Astrocyte (in vitro differentiated cells and primary cell): ENCODE data around the gene ELK4. TPM values are rescaled to one million over a fixed set of nuclear protein-coding genes. Genes with fewer than 3 reads are reported as not detected.

Source experiments
- DNase-seq: peaks from one replicate; pipeline ENCODE4 v3.0.0-alpha.2; 2010; ENCODE audit warnings: low read depth
- FAIRE-seq: peaks from 2 replicates; lab custom pipeline; 2011; peaks lifted over from hg19 to GRCh38; lab: Jason Lieb, UNC
- H2AFZ ChIP-seq: 2 replicates; pipeline ENCODE4 v1.6.0; 2012; ENCODE audit warnings: low read depth, low read length, inconsistent platforms
- H3K27ac ChIP-seq: 2 replicates; pipeline ENCODE4 v1.5.1; 2011; ENCODE audit warnings: low read depth, low read length, inconsistent platforms
- H3K27me3 ChIP-seq: 2 replicates; pipeline ENCODE4 v1.6.0; 2011; ENCODE audit warnings: low read length, inconsistent platforms; ENCODE audit not compliant: insufficient read depth
- H3K36me3 ChIP-seq: 2 replicates; pipeline ENCODE4 v1.5.1; 2011; ENCODE audit warnings: low read length, inconsistent platforms; ENCODE audit not compliant: insufficient read depth
- H3K4me1 ChIP-seq: 2 replicates; pipeline ENCODE4 v1.5.1; 2011; ENCODE audit warnings: low read length, inconsistent platforms; ENCODE audit not compliant: insufficient read depth
- H3K4me2 ChIP-seq: 2 replicates; pipeline ENCODE4 v1.6.0; 2012; ENCODE audit warnings: low read length, inconsistent platforms
- H3K4me3 ChIP-seq: 2 replicates; pipeline ENCODE4 v1.5.1; 2011; ENCODE audit warnings: low read depth, mild to moderate bottlenecking, low read length, inconsistent platforms; ENCODE audit not compliant: insufficient read depth
- H3K79me2 ChIP-seq: 2 replicates; pipeline ENCODE4 v1.6.0; 2012; ENCODE audit warnings: mild to moderate bottlenecking, low read length, inconsistent platforms; ENCODE audit not compliant: insufficient read depth
- H3K9ac ChIP-seq: 2 replicates; pipeline ENCODE4 v1.6.0; 2012; ENCODE audit warnings: mild to moderate bottlenecking, low read length, inconsistent platforms
- H3K9me3 ChIP-seq: 2 replicates; pipeline ENCODE4 v1.5.1; 2012; ENCODE audit warnings: low read depth, mild to moderate bottlenecking, low read length, inconsistent platforms; ENCODE audit not compliant: insufficient read depth
- H4K20me1 ChIP-seq: 2 replicates; pipeline ENCODE4 v1.6.0; 2012; ENCODE audit warnings: low read length, inconsistent platforms; ENCODE audit not compliant: insufficient read depth
- H3K27ac Mint-ChIP-seq: one replicate; pipeline ENCODE4 v1.8.0; 2021; ENCODE audit warnings: mild to moderate bottlenecking, mixed read lengths; ENCODE audit not compliant: unreplicated experiment
- H3K27me3 Mint-ChIP-seq: one replicate; pipeline ENCODE4 v1.8.0; 2021; ENCODE audit warnings: low read depth, mixed read lengths; ENCODE audit not compliant: unreplicated experiment
- H3K36me3 Mint-ChIP-seq: one replicate; pipeline ENCODE4 v1.8.0; 2021; ENCODE audit warnings: low read depth, mixed read lengths; ENCODE audit not compliant: unreplicated experiment
- H3K4me1 Mint-ChIP-seq: one replicate; pipeline ENCODE4 v1.8.0; 2021; ENCODE audit warnings: low read depth, mixed read lengths; ENCODE audit not compliant: unreplicated experiment
- H3K4me3 Mint-ChIP-seq: one replicate; pipeline ENCODE4 v1.8.0; 2021; ENCODE audit warnings: mild to moderate bottlenecking, moderate library complexity, mixed read lengths; ENCODE audit not compliant: unreplicated experiment
- H3K9me3 Mint-ChIP-seq: one replicate; pipeline ENCODE4 v1.8.0; 2021; ENCODE audit warnings: mild to moderate bottlenecking, mixed read lengths; ENCODE audit not compliant: unreplicated experiment
- EZH2 ChIP-seq: IDR thresholded peaks from 2 replicates; pipeline ENCODE4 v1.6.1; 2012; ENCODE audit warnings: mild to moderate bottlenecking, low read length, inconsistent platforms; ENCODE audit not compliant: insufficient read depth
- total RNA-seq: library from RNA; stranded (reverse); gene quantifications from 2 replicates; pipeline ENCODE4 v1.2.1, GENCODE V29; 2021
- TF ChIP-seq, protein P1 (sequence below): IDR thresholded peaks from 2 replicates; pipeline ENCODE4 v1.5.1; 2011; ENCODE audit warnings: low read depth, mild to moderate bottlenecking, inconsistent platforms, low read length, moderate library complexity; ENCODE audit not compliant: insufficient read depth

The ELK4 gene
- total RNA-seq, 1 donor from 2014 or later = 31.3 TPM

DNA sequence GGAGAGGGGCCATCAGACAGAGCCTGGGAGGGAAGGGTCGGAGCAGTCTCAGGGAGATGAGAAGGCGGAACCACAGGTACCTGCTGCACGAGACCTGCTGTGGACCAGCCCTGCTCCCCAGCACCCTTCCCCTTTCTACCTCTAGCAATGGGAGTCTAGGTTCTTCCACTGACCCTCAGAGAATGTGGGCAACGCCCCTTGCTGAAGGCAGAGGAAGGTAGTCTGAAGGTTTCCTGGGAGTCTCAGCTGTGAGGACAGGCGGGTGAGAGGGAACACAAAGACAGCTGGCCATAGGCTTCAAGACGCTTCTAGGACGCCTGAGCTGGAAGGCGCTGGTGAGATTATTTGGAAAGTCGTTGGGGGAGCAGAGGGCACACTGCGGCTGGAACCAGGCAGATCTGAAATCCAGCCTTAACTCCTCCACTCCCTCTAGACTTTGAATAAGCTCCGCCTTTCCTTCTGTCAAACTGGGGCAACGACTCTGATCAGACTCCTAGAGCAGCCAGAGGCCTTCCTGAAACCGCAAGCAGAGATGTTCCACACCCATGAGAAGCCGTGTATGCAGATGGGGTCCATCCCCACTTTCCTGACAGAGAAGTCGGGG lies 30.4 kb upstream of the ELK4 start:
- H3K9me3 Mint-ChIP-seq = no peaks in the 10 kb centered on the region

DNA sequence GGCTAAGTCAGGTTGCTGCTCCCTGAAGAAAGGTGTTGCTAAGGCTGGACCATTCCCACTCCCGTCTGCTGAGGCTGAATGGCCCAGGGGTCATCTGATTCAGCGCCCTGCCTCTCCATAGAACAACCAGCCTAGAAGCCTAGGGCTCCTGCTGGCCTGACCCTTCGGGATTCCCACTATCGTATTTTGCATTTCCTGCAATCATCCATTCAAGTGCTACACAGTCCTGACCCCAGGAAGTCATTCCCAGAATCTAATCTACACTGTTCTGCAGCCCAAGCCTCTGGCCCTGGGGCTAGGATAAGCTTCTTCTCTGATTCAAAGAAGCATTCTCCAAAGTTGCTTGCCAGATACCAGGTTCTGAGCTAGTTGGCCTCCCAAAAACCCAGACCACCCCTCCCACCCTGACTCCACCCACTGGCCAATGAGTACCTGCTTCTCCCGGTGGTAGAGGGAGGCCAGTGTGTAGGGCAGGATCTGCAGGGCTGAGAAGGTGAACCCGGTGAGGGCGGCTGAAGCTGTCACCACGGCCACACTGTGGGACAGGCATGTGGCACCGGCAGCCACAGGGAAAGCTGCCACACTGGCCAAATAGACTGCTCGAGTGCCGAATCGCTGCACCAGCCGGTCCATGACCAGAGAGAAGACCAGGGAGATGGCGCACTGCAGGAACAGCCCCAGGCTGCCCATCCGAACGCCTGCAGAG lies 29.8 kb upstream of the ELK4 start:
- Histone ChIP-seq H3K27ac (no peak overlapping the region), H3K9ac (no peak overlapping the region), H3K36me3 (no peaks in the 10 kb centered on the region), H3K4me2 (no peak overlapping the region), H3K79me2 (no peaks in the 10 kb centered on the region), H2AFZ (no peak overlapping the region), H3K9me3 (no peaks in the 10 kb centered on the region), H3K27me3 (no peaks in the 10 kb centered on the region), H3K4me3 (no peak overlapping the region), H3K4me1 (peaks cover 7% of the 10 kb centered on the region), H4K20me1 (peaks cover 28% of the 10 kb centered on the region)
- peaks cover 12% of the 10 kb centered on the region for H3K4me1 Mint-ChIP-seq
- no peak overlapping the region for H3K4me3 Mint-ChIP-seq
- TF ChIP-seq, protein P1, sequence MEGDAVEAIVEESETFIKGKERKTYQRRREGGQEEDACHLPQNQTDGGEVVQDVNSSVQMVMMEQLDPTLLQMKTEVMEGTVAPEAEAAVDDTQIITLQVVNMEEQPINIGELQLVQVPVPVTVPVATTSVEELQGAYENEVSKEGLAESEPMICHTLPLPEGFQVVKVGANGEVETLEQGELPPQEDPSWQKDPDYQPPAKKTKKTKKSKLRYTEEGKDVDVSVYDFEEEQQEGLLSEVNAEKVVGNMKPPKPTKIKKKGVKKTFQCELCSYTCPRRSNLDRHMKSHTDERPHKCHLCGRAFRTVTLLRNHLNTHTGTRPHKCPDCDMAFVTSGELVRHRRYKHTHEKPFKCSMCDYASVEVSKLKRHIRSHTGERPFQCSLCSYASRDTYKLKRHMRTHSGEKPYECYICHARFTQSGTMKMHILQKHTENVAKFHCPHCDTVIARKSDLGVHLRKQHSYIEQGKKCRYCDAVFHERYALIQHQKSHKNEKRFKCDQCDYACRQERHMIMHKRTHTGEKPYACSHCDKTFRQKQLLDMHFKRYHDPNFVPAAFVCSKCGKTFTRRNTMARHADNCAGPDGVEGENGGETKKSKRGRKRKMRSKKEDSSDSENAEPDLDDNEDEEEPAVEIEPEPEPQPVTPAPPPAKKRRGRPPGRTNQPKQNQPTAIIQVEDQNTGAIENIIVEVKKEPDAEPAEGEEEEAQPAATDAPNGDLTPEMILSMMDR = no peak
- TF ChIP-seq EZH2 = no peak
- FAIRE-seq (no peak), DNase-seq (no peak)
- H3K27me3 Mint-ChIP-seq = peaks cover 8% of the 10 kb centered on the region
- H3K27ac Mint-ChIP-seq = no peak overlapping the region
- no peaks in the 10 kb centered on the region for H3K9me3 Mint-ChIP-seq
- H3K36me3 Mint-ChIP-seq = peaks cover 10% of the 10 kb centered on the region

More for the DNA sequence above, 30.4 kb upstream of the ELK4 start:
- no peak overlapping the region for H3K4me2 ChIP-seq
- no peaks in the 10 kb centered on the region for H3K36me3 ChIP-seq
- H3K4me3 ChIP-seq = no peak overlapping the region
- no peak for FAIRE-seq
- H3K4me1 ChIP-seq = peaks cover 7% of the 10 kb centered on the region
- peaks cover 8% of the 10 kb centered on the region for H3K27me3 Mint-ChIP-seq
- no peak for TF ChIP-seq EZH2
- TF ChIP-seq, protein P1 = no peak
- no peaks in the 10 kb centered on the region for H3K27me3 ChIP-seq
- H3K27ac ChIP-seq = no peak overlapping the region
- H3K4me1 Mint-ChIP-seq = peaks cover 12% of the 10 kb centered on the region
- DNase-seq = no peak
- H3K4me3 Mint-ChIP-seq = no peak overlapping the region
- H2AFZ ChIP-seq = no peak overlapping the region
- H3K9me3 ChIP-seq = no peaks in the 10 kb centered on the region
- no peaks in the 10 kb centered on the region for H3K79me2 ChIP-seq
- peaks cover 28% of the 10 kb centered on the region for H4K20me1 ChIP-seq
- H3K36me3 Mint-ChIP-seq = peaks cover 10% of the 10 kb centered on the region
- H3K27ac Mint-ChIP-seq = no peak overlapping the region
- H3K9ac ChIP-seq = no peak overlapping the region

DNA sequence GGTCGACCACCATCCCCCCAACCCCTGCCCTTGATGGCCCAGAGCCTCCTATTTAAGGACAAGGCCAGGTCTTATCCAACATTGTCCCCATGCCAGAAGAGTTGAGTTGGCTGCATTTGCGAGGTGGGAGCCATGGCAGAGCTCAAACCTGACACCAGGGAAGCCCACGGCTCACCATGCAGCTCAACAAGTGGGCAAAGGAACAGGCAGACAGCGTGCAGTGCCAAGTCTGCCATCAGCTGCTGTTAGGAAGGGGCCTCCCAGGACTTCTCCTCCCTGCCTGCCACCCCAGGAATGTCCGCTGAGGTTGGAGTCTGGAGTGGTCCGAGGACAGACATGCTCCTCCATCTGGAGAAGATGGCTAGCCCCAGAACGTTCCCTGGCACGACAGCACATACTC lies 28.6 kb upstream of the ELK4 start:
- Histone ChIP-seq H2AFZ (no peak overlapping the region), H3K36me3 (no peaks in the 10 kb centered on the region), H3K9ac (no peak overlapping the region), H3K4me2 (no peak overlapping the region), H3K9me3 (no peaks in the 10 kb centered on the region), H3K79me2 (no peaks in the 10 kb centered on the region), H4K20me1 (peaks cover 25% of the 10 kb centered on the region), H3K27me3 (no peaks in the 10 kb centered on the region), H3K4me3 (no peak overlapping the region), H3K4me1 (peaks cover 7% of the 10 kb centered on the region), H3K27ac (no peak overlapping the region)
- H3K36me3 Mint-ChIP-seq = peaks cover 10% of the 10 kb centered on the region
- H3K4me3 Mint-ChIP-seq = no peak overlapping the region
- FAIRE-seq (no peak), DNase-seq (no peak)
- TF ChIP-seq, protein P1 = no peak
- TF ChIP-seq EZH2 = no peak
- H3K27me3 Mint-ChIP-seq = peaks cover 8% of the 10 kb centered on the region
- peaks cover 8% of the 10 kb centered on the region for H3K4me1 Mint-ChIP-seq
- H3K27ac Mint-ChIP-seq = no peak overlapping the region
- no peaks in the 10 kb centered on the region for H3K9me3 Mint-ChIP-seq
